Fibroblast of lung (primary cell): ENCODE results near the gene DEPDC1B.

Source experiments
- EZH2 ChIP-seq: IDR thresholded peaks from 2 replicates; pipeline ENCODE4 v1.5.1; 2012; ENCODE audit warnings: low read length, control low read depth, mild to moderate bottlenecking; ENCODE audit errors: missing control alignments
- TF ChIP-seq, protein P1 (sequence below), 2 donors: IDR thresholded peaks in 1 of 2; conservative IDR thresholded peaks in 1 of 2; 1 replicate in 1 of 2; 2 replicates in 1 of 2; pipeline ENCODE4 v1.5.1; 2011 to 2012; ENCODE audit warnings: low read length in 2 of 2, control low read depth in 1 of 2, inconsistent platforms in 1 of 2, low read depth in 1 of 2, mild to moderate bottlenecking in 1 of 2

DNA sequence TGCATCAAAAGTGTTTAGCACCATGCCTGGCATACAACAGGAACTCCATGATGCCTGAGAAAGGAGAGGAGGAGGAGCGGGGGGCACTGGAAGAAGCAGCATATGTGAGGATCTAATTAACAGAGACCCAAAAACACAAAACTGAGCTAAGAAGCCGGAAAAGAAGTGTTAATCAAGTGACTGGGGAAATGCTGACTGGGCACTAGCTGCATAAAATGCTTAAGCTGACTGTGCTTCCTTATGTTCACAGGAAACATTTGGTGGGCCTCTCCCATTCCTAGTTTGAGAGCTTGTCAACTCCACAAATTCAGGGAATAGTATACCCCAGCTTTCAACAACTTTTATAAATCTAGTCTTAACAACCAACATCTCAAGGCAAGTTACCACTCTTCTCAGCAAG, 26.6 kb downstream of the DEPDC1B start:
- TF ChIP-seq EZH2: no peak
- TF ChIP-seq, protein P1, sequence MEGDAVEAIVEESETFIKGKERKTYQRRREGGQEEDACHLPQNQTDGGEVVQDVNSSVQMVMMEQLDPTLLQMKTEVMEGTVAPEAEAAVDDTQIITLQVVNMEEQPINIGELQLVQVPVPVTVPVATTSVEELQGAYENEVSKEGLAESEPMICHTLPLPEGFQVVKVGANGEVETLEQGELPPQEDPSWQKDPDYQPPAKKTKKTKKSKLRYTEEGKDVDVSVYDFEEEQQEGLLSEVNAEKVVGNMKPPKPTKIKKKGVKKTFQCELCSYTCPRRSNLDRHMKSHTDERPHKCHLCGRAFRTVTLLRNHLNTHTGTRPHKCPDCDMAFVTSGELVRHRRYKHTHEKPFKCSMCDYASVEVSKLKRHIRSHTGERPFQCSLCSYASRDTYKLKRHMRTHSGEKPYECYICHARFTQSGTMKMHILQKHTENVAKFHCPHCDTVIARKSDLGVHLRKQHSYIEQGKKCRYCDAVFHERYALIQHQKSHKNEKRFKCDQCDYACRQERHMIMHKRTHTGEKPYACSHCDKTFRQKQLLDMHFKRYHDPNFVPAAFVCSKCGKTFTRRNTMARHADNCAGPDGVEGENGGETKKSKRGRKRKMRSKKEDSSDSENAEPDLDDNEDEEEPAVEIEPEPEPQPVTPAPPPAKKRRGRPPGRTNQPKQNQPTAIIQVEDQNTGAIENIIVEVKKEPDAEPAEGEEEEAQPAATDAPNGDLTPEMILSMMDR (conservative IDR thresholded peaks at IDR 0.05 in 1 of 2, IDR thresholded peaks at IDR 0.05 in 1 of 2; ENCODE audit: low read depth in 1 of 2, low read length in 2 of 2): no peak
